Sigmoid colon (tissue), 4 donors: Measurements from ENCODE around the gene CALY.

Source experiments
- CTCF ChIP-seq, 4 experiments: fragments of 450-650 bp in 3 of 4; fragments of 200-600 bp in 1 of 4; IDR thresholded peaks; one replicate each; pipeline ENCODE4 v1.5.1; 2016 to 2019; ENCODE audit warnings: antibody characterized with exemption in 4 of 4, mild to moderate bottlenecking in 3 of 4, moderate library complexity in 2 of 4
- EP300 ChIP-seq, 4 donors: sonication (generic); formaldehyde crosslinking; IDR thresholded peaks; one replicate each; pipeline ENCODE4 v1.6.1; 2017; ENCODE audit warnings: antibody characterized with exemption in 4 of 4
- POLR2A ChIP-seq, 2 donors: fragments of 450-650 bp; IDR thresholded peaks; one replicate each; pipeline ENCODE4 v1.6.1; 2016; ENCODE audit warnings: antibody characterized with exemption in 2 of 2, mild to moderate bottlenecking in 2 of 2, moderate library complexity in 2 of 2
- POLR2AphosphoS5 ChIP-seq, 4 donors: sonication (generic); formaldehyde crosslinking; IDR thresholded peaks; one replicate each; pipeline ENCODE4 v1.6.1; 2017; ENCODE audit warnings: antibody characterized with exemption in 4 of 4

- TF ChIP-seq POLR2A (IDR thresholded peaks at IDR 0.05) (no peak), CTCF (IDR thresholded peaks at IDR 0.05) (no peak), POLR2AphosphoS5 (IDR thresholded peaks at IDR 0.05) (peak in 3 of 4 donors; percentile 7 to 46 (median 39)), EP300 (IDR thresholded peaks at IDR 0.05) (no peak)
These were observed 20.8 kb upstream of the CALY start, which contains the start of gene FUOM for GRCh38 chr10:133357285-133358161.
